Measurements from ENCODE around the gene PJA2.

Gene PJA2

DNA sequence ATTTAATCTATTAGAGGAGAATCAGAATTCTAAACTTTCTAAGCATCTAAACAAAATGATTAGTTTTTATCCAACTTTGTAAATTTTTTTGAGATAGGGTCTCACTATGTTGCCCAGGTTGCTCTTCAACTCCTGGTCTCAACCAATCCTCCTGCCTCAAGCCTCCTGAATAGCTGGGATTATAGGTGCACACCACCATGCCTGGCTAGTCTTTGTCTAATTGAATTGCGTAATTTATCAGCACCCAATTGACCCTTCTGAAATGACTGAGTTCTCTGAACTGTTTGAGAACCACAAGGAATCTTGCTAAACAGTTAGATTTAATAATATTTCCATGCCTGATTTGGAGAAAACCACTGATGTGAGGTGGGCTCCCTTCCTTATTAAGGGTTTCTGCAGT is 75.7 kb downstream of the PJA2 start:
- TF ChIP-seq SP1 (IDR thresholded peaks at IDR 0.05), result no peak
- TF ChIP-seq TARDBP (IDR thresholded peaks at IDR 0.05), result no peak
- TF ChIP-seq, protein P1, sequence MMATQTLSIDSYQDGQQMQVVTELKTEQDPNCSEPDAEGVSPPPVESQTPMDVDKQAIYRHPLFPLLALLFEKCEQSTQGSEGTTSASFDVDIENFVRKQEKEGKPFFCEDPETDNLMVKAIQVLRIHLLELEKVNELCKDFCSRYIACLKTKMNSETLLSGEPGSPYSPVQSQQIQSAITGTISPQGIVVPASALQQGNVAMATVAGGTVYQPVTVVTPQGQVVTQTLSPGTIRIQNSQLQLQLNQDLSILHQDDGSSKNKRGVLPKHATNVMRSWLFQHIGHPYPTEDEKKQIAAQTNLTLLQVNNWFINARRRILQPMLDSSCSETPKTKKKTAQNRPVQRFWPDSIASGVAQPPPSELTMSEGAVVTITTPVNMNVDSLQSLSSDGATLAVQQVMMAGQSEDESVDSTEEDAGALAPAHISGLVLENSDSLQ (IDR thresholded peaks at IDR 0.05), result no peak
- no peak for TF ChIP-seq ARNT (IDR thresholded peaks at IDR 0.05)
- no peak for TF ChIP-seq HDGF (IDR thresholded peaks at IDR 0.05; ENCODE audit: borderline replicate concordance)
- TF ChIP-seq SUZ12 (IDR thresholded peaks at IDR 0.05), result no peak
- TF ChIP-seq L3MBTL2 (conservative IDR thresholded peaks at IDR 0.05), result no peak
- no peak for DNase-seq (ENCODE audit: extremely low spot score)
- CTCF ChIA-PET, result no interaction called here
- POLR2A ChIA-PET, result no interaction called here

DNA sequence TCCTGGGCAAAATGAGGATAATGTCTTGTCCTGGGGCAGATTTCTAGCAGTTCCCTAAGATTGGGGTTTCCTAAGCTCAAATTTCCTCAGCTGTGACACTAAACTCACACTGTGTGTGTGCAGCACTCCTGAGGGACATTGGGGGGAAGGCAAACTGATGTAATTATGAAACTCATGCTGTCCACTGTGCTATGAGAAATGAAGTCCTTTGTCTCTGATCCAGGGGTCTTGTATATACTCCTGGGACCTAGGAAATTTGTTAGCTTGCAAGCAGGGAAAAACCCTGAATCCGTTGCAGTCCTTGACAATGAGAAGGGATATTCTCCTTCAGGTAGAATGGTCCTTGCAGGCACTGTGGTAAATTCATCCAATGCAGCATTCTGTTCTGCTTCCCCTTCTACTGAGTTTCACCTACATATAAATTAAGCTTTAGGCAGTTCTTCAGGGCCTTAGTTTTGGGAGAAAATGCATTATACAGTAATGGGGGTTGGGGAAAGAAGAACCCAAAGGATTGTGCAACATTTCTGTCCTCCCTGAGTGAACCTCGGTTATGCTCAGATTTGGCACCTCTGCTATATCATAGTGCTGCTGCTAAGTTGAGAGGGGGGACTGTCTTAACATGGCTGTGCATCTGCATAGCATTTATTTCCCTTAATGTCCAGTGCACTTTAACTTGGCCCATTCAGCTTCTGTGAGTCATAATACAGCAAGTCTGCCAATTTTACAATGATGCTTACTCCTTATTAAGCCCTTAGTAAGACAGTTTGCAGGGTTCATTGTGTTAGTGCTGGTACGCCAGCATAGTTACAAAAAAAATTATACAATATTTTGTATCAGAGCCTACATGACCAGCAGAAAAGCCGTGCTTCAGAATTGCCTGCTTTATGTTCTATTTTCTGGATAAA is 80.2 kb downstream of the PJA2 start:
- TF ChIP-seq L3MBTL2 (conservative IDR thresholded peaks at IDR 0.05), result no peak
- TF ChIP-seq, protein P1 (IDR thresholded peaks at IDR 0.05), result no peak
- no peak for TF ChIP-seq FOXM1 (IDR thresholded peaks at IDR 0.05; ENCODE audit: borderline replicate concordance)
- no peak for TF ChIP-seq SUZ12 (IDR thresholded peaks at IDR 0.05)
- no peak for TF ChIP-seq ARNT (IDR thresholded peaks at IDR 0.05)
- TF ChIP-seq TARDBP (IDR thresholded peaks at IDR 0.05), result no peak
- no peak for TF ChIP-seq FOXK2 (IDR thresholded peaks at IDR 0.05)
- TF ChIP-seq NFRKB (IDR thresholded peaks at IDR 0.05), result no peak
- ChIA-PET CTCF (no interaction called here), POLR2A (no interaction called here)
- DNase-seq (ENCODE audit: extremely low spot score), result no peak

DNA sequence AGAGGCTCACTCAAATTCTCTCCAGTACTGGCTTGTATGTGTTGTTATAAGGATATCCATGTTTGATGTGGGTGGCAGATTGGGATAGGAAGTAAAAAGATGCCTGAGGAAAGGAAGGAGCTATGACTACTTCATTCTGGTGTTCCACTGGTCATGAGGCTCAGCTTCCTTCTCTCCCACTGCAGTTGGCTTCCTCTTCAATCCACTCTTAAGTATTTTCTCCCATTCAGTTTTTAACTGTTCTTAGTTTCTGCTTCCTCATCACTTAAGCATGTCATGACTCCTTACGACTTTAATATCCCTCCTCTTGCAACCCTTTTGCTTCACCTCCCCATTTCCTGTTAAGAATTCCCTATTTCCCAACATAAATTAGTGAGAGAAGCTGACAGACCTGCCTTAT is 81.1 kb downstream of the PJA2 start:
- ChIA-PET POLR2A (no interaction called here), CTCF (no interaction called here)
- TF ChIP-seq ELF4 (IDR thresholded peaks at IDR 0.05) (no peak), ARNT (IDR thresholded peaks at IDR 0.05) (no peak), SUZ12 (IDR thresholded peaks at IDR 0.05) (no peak), FOXM1 (IDR thresholded peaks at IDR 0.05; ENCODE audit: borderline replicate concordance) (no peak), FOXK2 (IDR thresholded peaks at IDR 0.05) (no peak), BHLHE40 (IDR thresholded peaks at IDR 0.05; ENCODE audit: borderline replicate concordance) (no peak), ZNF384 (IDR thresholded peaks at IDR 0.05) (no peak), L3MBTL2 (conservative IDR thresholded peaks at IDR 0.05) (no peak), CTBP1 (IDR thresholded peaks at IDR 0.05; ENCODE audit: borderline replicate concordance) (no peak), HDGF (IDR thresholded peaks at IDR 0.05; ENCODE audit: borderline replicate concordance) (no peak), TARDBP (IDR thresholded peaks at IDR 0.05) (no peak), SP1 (IDR thresholded peaks at IDR 0.05) (no peak), NFRKB (IDR thresholded peaks at IDR 0.05) (no peak), FOXA1 (IDR thresholded peaks at IDR 0.05) (no peak), LEF1 (IDR thresholded peaks at IDR 0.05; ENCODE audit: borderline replicate concordance) (no peak)
- TF ChIP-seq, protein P1 (IDR thresholded peaks at IDR 0.05), result no peak
- no peak for DNase-seq (ENCODE audit: extremely low spot score)

DNA sequence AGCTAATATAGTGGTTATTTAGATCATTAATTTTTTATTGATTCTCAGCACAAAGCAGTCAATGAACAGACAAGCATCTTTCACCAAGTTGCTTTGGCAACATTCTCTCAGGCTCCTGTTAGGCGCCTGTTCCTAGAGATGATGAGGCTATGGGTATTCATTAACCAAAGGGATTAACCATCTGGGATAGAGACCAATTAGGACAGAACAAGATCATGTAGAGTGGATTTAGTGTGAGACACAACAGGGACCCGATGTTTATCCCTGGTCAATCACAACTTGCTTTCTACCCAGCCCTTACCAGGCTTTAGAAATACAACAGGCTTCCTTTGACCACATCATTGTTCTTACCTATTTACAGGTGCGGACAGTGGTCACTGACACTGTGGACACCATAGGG is 82.2 kb downstream of the PJA2 start:
- TF ChIP-seq ARNT (IDR thresholded peaks at IDR 0.05) (no peak), LEF1 (IDR thresholded peaks at IDR 0.05; ENCODE audit: borderline replicate concordance) (no peak), FOXK2 (IDR thresholded peaks at IDR 0.05) (no peak), L3MBTL2 (conservative IDR thresholded peaks at IDR 0.05) (no peak), ZNF384 (IDR thresholded peaks at IDR 0.05) (no peak), SUZ12 (IDR thresholded peaks at IDR 0.05) (no peak), NFRKB (IDR thresholded peaks at IDR 0.05) (no peak), BHLHE40 (IDR thresholded peaks at IDR 0.05; ENCODE audit: borderline replicate concordance) (no peak), FOXM1 (IDR thresholded peaks at IDR 0.05; ENCODE audit: borderline replicate concordance) (no peak), HDGF (IDR thresholded peaks at IDR 0.05; ENCODE audit: borderline replicate concordance) (no peak), ELF4 (IDR thresholded peaks at IDR 0.05) (no peak), CTBP1 (IDR thresholded peaks at IDR 0.05; ENCODE audit: borderline replicate concordance) (no peak)
- TF ChIP-seq, protein P1 (IDR thresholded peaks at IDR 0.05), result no peak
- DNase-seq (ENCODE audit: extremely low spot score), result no peak
- POLR2A ChIA-PET, result no interaction called here
- CTCF ChIA-PET, result no interaction called here

DNA sequence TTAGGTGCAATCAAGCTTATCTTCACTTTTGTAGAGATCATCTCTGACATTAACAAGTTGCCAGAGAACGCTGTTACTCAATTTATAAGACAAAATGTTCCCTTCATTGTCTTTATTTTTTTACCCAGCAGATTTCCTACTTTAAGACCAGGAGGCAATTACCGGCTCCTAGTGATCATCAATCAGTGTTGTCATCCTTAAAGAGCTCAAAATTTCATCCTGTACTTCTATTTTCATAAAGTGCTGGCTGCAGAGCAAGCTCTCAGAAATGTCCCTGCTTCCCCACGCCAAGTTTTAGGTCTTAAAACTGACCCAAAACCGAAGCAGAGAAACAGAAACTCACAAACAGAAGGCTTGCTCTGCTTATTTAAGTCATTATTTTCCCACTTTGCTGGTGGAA is 82.9 kb downstream of the PJA2 start:
- DNase-seq (ENCODE audit: extremely low spot score), result no peak
- POLR2A ChIA-PET, result no interaction called here
- CTCF ChIA-PET, result interaction anchor here (0.7 kb wide), 1 partner anchor 670 kb away, joined by 3 read pairs; no protein-coding TSS in a partner anchor
- no peak for TF ChIP-seq ZNF384 (IDR thresholded peaks at IDR 0.05)
- TF ChIP-seq FOXM1 (IDR thresholded peaks at IDR 0.05; ENCODE audit: borderline replicate concordance), result no peak
- no peak for TF ChIP-seq SUZ12 (IDR thresholded peaks at IDR 0.05)
- no peak for TF ChIP-seq TARDBP (IDR thresholded peaks at IDR 0.05)
- TF ChIP-seq ARNT (IDR thresholded peaks at IDR 0.05), result no peak
- TF ChIP-seq CTBP1 (IDR thresholded peaks at IDR 0.05; ENCODE audit: borderline replicate concordance), result no peak
- TF ChIP-seq HDGF (IDR thresholded peaks at IDR 0.05; ENCODE audit: borderline replicate concordance), result no peak
- no peak for TF ChIP-seq NFRKB (IDR thresholded peaks at IDR 0.05)
- no peak for TF ChIP-seq SP1 (IDR thresholded peaks at IDR 0.05)
- no peak for TF ChIP-seq L3MBTL2 (conservative IDR thresholded peaks at IDR 0.05)
- no peak for TF ChIP-seq ELF4 (IDR thresholded peaks at IDR 0.05)
- no peak for TF ChIP-seq FOXA1 (IDR thresholded peaks at IDR 0.05)

All from HEK293T (cell line).